WTC11 (cell line): Measurements from ENCODE around the gene XPNPEP3. TPM values are rescaled to one million over a fixed set of nuclear protein-coding genes. Genes with fewer than 3 reads are reported as not detected.
"Not testable (repeated sequence)": the region's sequence is repeated elsewhere in the genome, so short reads cannot be mapped to it uniquely, and the experiment has no call there.

Experiments
- ATAC-seq: fragments of 200-7000 bp; cut with Tn5 transposase; 2 replicates; pipeline ENCODE4 v1.10.0; 2021; ENCODE audit warnings: mild to moderate bottlenecking, moderate library complexity
- CTCF ChIA-PET: fragments of 300-600 bp; sonication (Branson Sonifier 250); formaldehyde crosslinking; loops from one replicate; lab custom pipeline; 2021; ENCODE audit warnings: antibody characterized with exemption; lab: Charles Lee
- POLR2A ChIA-PET: fragments of 350-600 bp; sonication (Branson Sonifier 250); formaldehyde crosslinking; loops from one replicate; lab custom pipeline; 2021; ENCODE audit warnings: antibody characterized with exemption; lab: Charles Lee
- DNase-seq: peaks from one replicate; pipeline ENCODE4 v3.0.0; 2021; ENCODE audit warnings: low spot score
- H3K27ac Mint-ChIP-seq: 2 replicates; pipeline ENCODE4 v1.8.0; 2021; ENCODE audit warnings: mixed read lengths
- H3K27me3 Mint-ChIP-seq: 2 replicates; pipeline ENCODE4 v1.8.0; 2021; ENCODE audit warnings: low read depth, mild to moderate bottlenecking, moderate library complexity, mixed read lengths
- H3K36me3 Mint-ChIP-seq: 2 replicates; pipeline ENCODE4 v1.8.0; 2021; ENCODE audit warnings: mixed read lengths
- H3K4me1 Mint-ChIP-seq: 2 replicates; pipeline ENCODE4 v1.8.0; 2022; ENCODE audit warnings: mixed read lengths
- H3K4me3 Mint-ChIP-seq: 2 replicates; pipeline ENCODE4 v1.8.0; 2021; ENCODE audit warnings: mild to moderate bottlenecking, moderate library complexity, mixed read lengths
- H3K9me3 Mint-ChIP-seq: 2 replicates; pipeline ENCODE4 v1.8.0; 2021; ENCODE audit warnings: mixed read lengths
- ELF4 ChIP-seq: sonication (generic); formaldehyde crosslinking; IDR thresholded peaks from 2 replicates; pipeline ENCODE4 v1.8.1; 2022; ENCODE audit warnings: low read depth, mild to moderate bottlenecking, moderate library complexity, missing genetic modification reagents
- ESRRA ChIP-seq: sonication (generic); formaldehyde crosslinking; IDR thresholded peaks from 2 replicates; pipeline ENCODE4 v1.8.1; 2022; ENCODE audit warnings: mild to moderate bottlenecking, missing genetic modification reagents, borderline replicate concordance
- ETV6 ChIP-seq: sonication (generic); formaldehyde crosslinking; IDR thresholded peaks from 2 replicates; pipeline ENCODE4 v1.8.1; 2022; ENCODE audit warnings: mild to moderate bottlenecking, missing genetic modification reagents
- FOXK1 ChIP-seq: sonication (generic); formaldehyde crosslinking; IDR thresholded peaks from 2 replicates; pipeline ENCODE4 v1.8.0; 2022; ENCODE audit warnings: mild to moderate bottlenecking, moderate library complexity, missing genetic modification reagents
- FOXP1 ChIP-seq: sonication (generic); formaldehyde crosslinking; IDR thresholded peaks from 2 replicates; pipeline ENCODE4 v1.8.0; 2022; ENCODE audit warnings: missing genetic modification reagents, mild to moderate bottlenecking, moderate library complexity, borderline replicate concordance
- GTF2I ChIP-seq: fragments of 250-450 bp; sonication (Bioruptor Pico); conservative IDR thresholded peaks from 2 replicates; pipeline ENCODE4 v1.4.0; 2021; ENCODE audit warnings: mild to moderate bottlenecking
- NFYB ChIP-seq: sonication (generic); formaldehyde crosslinking; conservative IDR thresholded peaks from 2 replicates; pipeline ENCODE4 v1.8.0; 2022; ENCODE audit warnings: low read depth, missing genetic modification reagents
- RORB ChIP-seq: fragments of 250-450 bp; sonication (Bioruptor Pico); IDR thresholded peaks from 2 replicates; pipeline ENCODE4 v1.9.0; 2021; ENCODE audit warnings: mild to moderate bottlenecking
- SOX15 ChIP-seq: fragments of 250-450 bp; sonication (Bioruptor Pico); IDR thresholded peaks from 2 replicates; pipeline ENCODE4 v1.9.0; 2021; ENCODE audit warnings: mild to moderate bottlenecking
- ZMAT4 ChIP-seq: fragments of 250-450 bp; sonication (Bioruptor Pico); IDR thresholded peaks from 2 replicates; pipeline ENCODE4 v1.9.0; 2021; ENCODE audit warnings: mild to moderate bottlenecking
- total RNA-seq: library from RNA; stranded (reverse); gene quantifications from 3 replicates; pipeline ENCODE4 v1.2.3, GENCODE V29; 2021
- TF ChIP-seq, protein P1 (sequence below): sonication (generic); formaldehyde crosslinking; IDR thresholded peaks from 2 replicates; pipeline ENCODE4 v1.8.0; 2023; ENCODE audit warnings: missing genetic modification reagents, mild to moderate bottlenecking, borderline replicate concordance
- TF ChIP-seq, protein P2 (sequence below): fragments of 250-450 bp; sonication (Bioruptor Pico); IDR thresholded peaks from 2 replicates; pipeline ENCODE4 v2.1.2; 2022; ENCODE audit warnings: mild to moderate bottlenecking, moderate library complexity
- TF ChIP-seq, protein P3 (sequence below): sonication (generic); formaldehyde crosslinking; IDR thresholded peaks from 2 replicates; pipeline ENCODE4 v1.8.1; 2022; ENCODE audit warnings: mild to moderate bottlenecking, moderate library complexity, missing genetic modification reagents
- TF ChIP-seq, protein P4 (sequence below): sonication (generic); formaldehyde crosslinking; IDR thresholded peaks from 2 replicates; pipeline ENCODE4 v1.8.1; 2023; ENCODE audit warnings: mild to moderate bottlenecking, moderate library complexity, missing genetic modification reagents
- TF ChIP-seq, protein P5 (sequence below): fragments of 250-450 bp; sonication (Bioruptor Pico); IDR thresholded peaks from 2 replicates; pipeline ENCODE4 v1.8.0; 2021; ENCODE audit warnings: mild to moderate bottlenecking

XPNPEP3 gene
- total RNA-seq, 1 experiment from 2014 or later = 28.2 TPM

- peak overlapping the region; percentile 19; the same call in 1 of the 2 replicates for H3K27ac Mint-ChIP-seq
- ChIA-PET CTCF (interaction anchor here (0.9 to 3.9 kb wide), 3 partner anchors 10 to 329 kb away, joined by 4 to 22 read pairs (median 8); no protein-coding TSS in a partner anchor), POLR2A (no interaction called here)
- DNase-seq (no peak), ATAC-seq (peak; percentile 60)
- H3K4me3 Mint-ChIP-seq = no peak overlapping the region
- TF ChIP-seq GTF2I (CRISPR knock-in tag) (no peak), ELF4 (CRISPR knock-in tag) (no peak), SOX15 (no peak), ZMAT4 (no peak)
- TF ChIP-seq, protein P1, sequence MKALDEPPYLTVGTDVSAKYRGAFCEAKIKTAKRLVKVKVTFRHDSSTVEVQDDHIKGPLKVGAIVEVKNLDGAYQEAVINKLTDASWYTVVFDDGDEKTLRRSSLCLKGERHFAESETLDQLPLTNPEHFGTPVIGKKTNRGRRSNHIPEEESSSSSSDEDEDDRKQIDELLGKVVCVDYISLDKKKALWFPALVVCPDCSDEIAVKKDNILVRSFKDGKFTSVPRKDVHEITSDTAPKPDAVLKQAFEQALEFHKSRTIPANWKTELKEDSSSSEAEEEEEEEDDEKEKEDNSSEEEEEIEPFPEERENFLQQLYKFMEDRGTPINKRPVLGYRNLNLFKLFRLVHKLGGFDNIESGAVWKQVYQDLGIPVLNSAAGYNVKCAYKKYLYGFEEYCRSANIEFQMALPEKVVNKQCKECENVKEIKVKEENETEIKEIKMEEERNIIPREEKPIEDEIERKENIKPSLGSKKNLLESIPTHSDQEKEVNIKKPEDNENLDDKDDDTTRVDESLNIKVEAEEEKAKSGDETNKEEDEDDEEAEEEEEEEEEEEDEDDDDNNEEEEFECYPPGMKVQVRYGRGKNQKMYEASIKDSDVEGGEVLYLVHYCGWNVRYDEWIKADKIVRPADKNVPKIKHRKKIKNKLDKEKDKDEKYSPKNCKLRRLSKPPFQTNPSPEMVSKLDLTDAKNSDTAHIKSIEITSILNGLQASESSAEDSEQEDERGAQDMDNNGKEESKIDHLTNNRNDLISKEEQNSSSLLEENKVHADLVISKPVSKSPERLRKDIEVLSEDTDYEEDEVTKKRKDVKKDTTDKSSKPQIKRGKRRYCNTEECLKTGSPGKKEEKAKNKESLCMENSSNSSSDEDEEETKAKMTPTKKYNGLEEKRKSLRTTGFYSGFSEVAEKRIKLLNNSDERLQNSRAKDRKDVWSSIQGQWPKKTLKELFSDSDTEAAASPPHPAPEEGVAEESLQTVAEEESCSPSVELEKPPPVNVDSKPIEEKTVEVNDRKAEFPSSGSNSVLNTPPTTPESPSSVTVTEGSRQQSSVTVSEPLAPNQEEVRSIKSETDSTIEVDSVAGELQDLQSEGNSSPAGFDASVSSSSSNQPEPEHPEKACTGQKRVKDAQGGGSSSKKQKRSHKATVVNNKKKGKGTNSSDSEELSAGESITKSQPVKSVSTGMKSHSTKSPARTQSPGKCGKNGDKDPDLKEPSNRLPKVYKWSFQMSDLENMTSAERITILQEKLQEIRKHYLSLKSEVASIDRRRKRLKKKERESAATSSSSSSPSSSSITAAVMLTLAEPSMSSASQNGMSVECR (CRISPR knock-in tag) = no peak
- TF ChIP-seq, protein P2, sequence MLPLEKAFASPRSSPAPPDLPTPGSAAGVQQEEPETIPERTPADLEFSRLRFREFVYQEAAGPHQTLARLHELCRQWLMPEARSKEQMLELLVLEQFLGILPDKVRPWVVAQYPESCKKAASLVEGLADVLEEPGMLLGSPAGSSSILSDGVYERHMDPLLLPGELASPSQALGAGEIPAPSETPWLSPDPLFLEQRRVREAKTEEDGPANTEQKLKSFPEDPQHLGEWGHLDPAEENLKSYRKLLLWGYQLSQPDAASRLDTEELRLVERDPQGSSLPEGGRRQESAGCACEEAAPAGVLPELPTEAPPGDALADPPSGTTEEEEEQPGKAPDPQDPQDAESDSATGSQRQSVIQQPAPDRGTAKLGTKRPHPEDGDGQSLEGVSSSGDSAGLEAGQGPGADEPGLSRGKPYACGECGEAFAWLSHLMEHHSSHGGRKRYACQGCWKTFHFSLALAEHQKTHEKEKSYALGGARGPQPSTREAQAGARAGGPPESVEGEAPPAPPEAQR (CRISPR knock-in tag) = no peak
- TF ChIP-seq, protein P3, sequence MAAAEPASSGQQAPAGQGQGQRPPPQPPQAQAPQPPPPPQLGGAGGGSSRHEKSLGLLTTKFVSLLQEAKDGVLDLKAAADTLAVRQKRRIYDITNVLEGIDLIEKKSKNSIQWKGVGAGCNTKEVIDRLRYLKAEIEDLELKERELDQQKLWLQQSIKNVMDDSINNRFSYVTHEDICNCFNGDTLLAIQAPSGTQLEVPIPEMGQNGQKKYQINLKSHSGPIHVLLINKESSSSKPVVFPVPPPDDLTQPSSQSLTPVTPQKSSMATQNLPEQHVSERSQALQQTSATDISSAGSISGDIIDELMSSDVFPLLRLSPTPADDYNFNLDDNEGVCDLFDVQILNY = no peak
- H3K4me1 Mint-ChIP-seq = 0 out of 2 replicates have a peak, but pooled peaks cover 2% of the 10 kb centered on the region
- peaks cover 21% of the 10 kb centered on the region for H3K36me3 Mint-ChIP-seq
- H3K27me3 Mint-ChIP-seq = no peaks in the 10 kb centered on the region
- H3K9me3 Mint-ChIP-seq = no peaks in the 10 kb centered on the region
Observed at GRCh38 chr22:40908895-40909294, 51.9 kb downstream of the XPNPEP3 start.

GRCh38 chr22:40911772-40912171 is 54.8 kb downstream of the XPNPEP3 start:
- no peaks in the 10 kb centered on the region for H3K27me3 Mint-ChIP-seq
- H3K36me3 Mint-ChIP-seq = peaks cover 38% of the 10 kb centered on the region
- ATAC-seq (no peak), DNase-seq (no peak)
- no peak overlapping the region for H3K4me3 Mint-ChIP-seq
- no peak overlapping the region for H3K27ac Mint-ChIP-seq
- TF ChIP-seq, protein P4, sequence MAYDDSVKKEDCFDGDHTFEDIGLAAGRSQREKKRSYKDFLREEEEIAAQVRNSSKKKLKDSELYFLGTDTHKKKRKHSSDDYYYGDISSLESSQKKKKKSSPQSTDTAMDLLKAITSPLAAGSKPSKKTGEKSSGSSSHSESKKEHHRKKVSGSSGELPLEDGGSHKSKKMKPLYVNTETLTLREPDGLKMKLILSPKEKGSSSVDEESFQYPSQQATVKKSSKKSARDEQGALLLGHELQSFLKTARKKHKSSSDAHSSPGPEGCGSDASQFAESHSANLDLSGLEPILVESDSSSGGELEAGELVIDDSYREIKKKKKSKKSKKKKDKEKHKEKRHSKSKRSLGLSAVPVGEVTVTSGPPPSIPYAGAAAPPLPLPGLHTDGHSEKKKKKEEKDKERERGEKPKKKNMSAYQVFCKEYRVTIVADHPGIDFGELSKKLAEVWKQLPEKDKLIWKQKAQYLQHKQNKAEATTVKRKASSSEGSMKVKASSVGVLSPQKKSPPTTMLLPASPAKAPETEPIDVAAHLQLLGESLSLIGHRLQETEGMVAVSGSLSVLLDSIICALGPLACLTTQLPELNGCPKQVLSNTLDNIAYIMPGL (CRISPR knock-in tag) = no peak
- TF ChIP-seq NFYB = no peak
- ChIA-PET POLR2A (no interaction called here), CTCF (no interaction called here)
- 0 out of 2 replicates have a peak, but pooled peaks cover 2% of the 10 kb centered on the region for H3K4me1 Mint-ChIP-seq
- H3K9me3 Mint-ChIP-seq = no peaks in the 10 kb centered on the region

DNA sequence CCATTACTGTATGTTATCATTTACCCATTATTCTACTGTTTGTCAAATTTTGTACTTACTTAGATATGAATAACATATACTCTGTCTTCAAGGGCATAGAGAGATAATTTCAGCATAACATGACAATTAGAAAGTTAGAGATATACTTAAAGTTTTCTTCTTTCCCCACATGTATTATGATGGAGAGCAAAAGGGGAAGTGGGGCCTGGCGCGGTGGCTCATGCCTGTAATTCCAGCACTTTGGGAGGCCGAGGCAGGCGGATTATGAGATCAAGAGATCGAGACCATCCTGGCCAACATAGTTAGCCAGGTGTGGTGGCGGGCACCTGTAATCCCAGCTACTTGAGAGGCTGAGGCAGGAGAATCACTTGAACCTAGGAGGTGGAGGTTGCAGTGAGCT is 56.0 kb downstream of the XPNPEP3 start:
- H3K4me3 Mint-ChIP-seq, POLR2A ChIA-PET, H3K9me3 Mint-ChIP-seq, DNase-seq, H3K4me1 Mint-ChIP-seq, ATAC-seq, H3K27me3 Mint-ChIP-seq, H3K27ac Mint-ChIP-seq: not testable (repeated sequence)
- H3K36me3 Mint-ChIP-seq = peaks cover 42% of the 10 kb centered on the region
- CTCF ChIA-PET = interaction anchor here (1.2 kb wide), 1 partner anchor 10 kb away, joined by 6 read pairs; no protein-coding TSS in a partner anchor

- no peak for DNase-seq
- TF ChIP-seq ESRRA (CRISPR knock-in tag) (no peak), ELF4 (CRISPR knock-in tag) (no peak), NFYB (no peak), RORB (CRISPR knock-in tag) (no peak), FOXP1 (CRISPR knock-in tag) (no peak), FOXK1 (CRISPR knock-in tag) (no peak), ETV6 (no peak)
- TF ChIP-seq, protein P5, sequence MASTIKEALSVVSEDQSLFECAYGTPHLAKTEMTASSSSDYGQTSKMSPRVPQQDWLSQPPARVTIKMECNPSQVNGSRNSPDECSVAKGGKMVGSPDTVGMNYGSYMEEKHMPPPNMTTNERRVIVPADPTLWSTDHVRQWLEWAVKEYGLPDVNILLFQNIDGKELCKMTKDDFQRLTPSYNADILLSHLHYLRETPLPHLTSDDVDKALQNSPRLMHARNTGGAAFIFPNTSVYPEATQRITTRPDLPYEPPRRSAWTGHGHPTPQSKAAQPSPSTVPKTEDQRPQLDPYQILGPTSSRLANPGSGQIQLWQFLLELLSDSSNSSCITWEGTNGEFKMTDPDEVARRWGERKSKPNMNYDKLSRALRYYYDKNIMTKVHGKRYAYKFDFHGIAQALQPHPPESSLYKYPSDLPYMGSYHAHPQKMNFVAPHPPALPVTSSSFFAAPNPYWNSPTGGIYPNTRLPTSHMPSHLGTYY (CRISPR knock-in tag) = no peak
Observed at GRCh38 chr22:40919446-40919845, 62.5 kb downstream of the XPNPEP3 start.

More at GRCh38 chr22:40919446-40919845, 62.5 kb downstream of the XPNPEP3 start:
- H3K9me3 Mint-ChIP-seq = no peaks in the 10 kb centered on the region
- no peak overlapping the region for H3K4me3 Mint-ChIP-seq
- ChIA-PET POLR2A (no interaction called here), CTCF (interaction anchor here (1.1 kb wide), 1 partner anchor 319 kb away, joined by 3 read pairs; no protein-coding TSS in a partner anchor)
- H3K27me3 Mint-ChIP-seq = no peaks in the 10 kb centered on the region
- no peak overlapping the region for H3K27ac Mint-ChIP-seq
- no peaks in the 10 kb centered on the region for H3K4me1 Mint-ChIP-seq
- ATAC-seq = no peak
- peaks cover 41% of the 10 kb centered on the region for H3K36me3 Mint-ChIP-seq
